Brain pericyte (primary cell): ENCODE data around the gene DNAJC10.

Experiments used
- DNase-seq: peaks from one replicate; pipeline ENCODE4 v3.0.0-alpha.2; 2012; ENCODE audit warnings: low read depth, low spot score

The DNAJC10 gene

DNA sequence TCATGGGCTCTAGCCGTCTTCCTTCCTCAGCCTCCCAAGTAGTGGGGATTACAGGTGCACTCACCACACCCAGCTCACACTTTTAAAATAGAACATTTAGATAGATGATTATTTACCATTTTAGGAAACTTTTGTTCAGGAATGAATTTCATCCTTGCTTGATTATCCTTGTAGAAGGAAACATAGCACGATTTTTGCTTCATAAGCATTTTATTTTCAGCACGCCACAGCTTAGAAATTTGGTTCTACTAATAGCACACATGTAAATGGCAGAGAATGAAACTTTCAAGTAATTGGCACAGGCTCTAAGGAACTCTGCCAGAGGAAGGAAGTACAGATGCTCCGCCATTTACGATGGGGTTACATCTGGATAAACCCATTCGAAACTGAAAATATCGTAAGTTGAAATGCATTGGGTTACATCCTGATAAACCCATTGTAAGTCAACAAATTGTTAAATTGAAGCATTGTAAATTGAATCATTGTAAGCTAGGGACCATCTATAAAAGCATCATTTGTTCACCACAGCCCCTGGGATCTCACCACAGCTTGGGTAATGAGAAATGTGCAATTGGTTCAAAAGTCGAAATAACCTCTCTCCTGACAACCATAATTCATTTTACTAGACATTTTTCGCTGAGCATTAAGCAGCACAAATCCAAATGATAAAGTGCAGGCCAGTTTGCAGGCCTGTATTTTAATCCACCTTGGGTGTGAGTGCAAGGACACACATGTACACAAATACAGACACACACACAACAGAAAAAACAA lies 117.2 kb downstream of the DNAJC10 start:
- DNase-seq, result no peak

DNA sequence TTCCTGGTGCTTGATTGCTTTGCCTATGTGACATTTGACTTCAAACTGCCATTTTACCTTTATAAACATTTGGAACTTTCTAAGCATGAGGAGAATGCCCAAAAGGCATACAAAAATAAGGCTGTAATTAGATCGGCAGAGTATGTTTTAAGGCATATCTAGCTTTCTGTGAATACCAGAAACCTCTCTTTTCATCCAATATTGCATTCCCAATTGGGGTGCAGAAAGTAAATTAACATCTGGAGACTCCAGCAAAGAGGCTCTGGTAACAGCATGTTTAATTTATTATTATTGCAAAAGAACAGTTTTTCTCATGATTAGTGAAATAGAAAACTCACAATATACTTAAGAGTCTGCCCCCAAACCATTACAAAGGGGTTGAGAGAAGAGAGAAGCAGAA lies 118.2 kb downstream of the DNAJC10 start:
- DNase-seq, result no peak

DNA sequence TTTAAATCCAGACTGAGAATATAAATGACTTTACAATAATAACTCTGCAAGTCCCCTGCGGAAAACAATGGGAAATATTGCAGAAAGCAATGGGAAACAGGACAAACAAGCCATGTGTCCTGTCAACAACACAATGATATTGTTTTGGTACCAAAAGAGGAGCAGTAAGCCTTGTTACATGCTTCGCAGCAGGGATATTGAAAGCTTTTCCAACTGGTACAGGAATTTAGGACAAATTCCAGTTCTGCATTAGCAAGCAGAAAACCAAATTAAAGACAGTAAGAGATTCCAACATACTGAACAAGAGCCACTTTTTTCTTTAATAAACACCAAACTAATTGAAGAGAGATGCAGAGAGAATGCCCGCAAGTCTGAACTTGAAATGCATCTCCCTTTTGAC lies 120.4 kb downstream of the DNAJC10 start:
- DNase-seq, result no peak
